Testis (tissue), 3 donors: ENCODE results near the gene TLK1. TPM values are rescaled to one million over a fixed set of nuclear protein-coding genes. Genes with fewer than 3 reads are reported as not detected.

ENCODE experiments used
- DNase-seq: peaks from one replicate; pipeline ENCODE4 v3.0.0-alpha.2; 2019
- H3K27ac ChIP-seq, 2 donors: fragments of 200-600 bp; sonication (generic); one replicate each; pipeline ENCODE4 v1.5.1; 2019
- H3K27me3 ChIP-seq: fragments of 200-600 bp; sonication (generic); one replicate; pipeline ENCODE4 v1.5.1; 2019
- H3K36me3 ChIP-seq: fragments of 200-600 bp; sonication (generic); one replicate; pipeline ENCODE4 v1.5.1; 2017; ENCODE audit warnings: low read depth; ENCODE audit errors: missing control alignments
- H3K4me1 ChIP-seq: fragments of 200-600 bp; sonication (generic); one replicate; pipeline ENCODE4 v1.5.1; 2019
- H3K4me3 ChIP-seq, 2 donors: fragments of 200-600 bp; sonication (generic); one replicate each; pipeline ENCODE4 v1.5.1; 2017 to 2019
- H3K9me3 ChIP-seq: fragments of 200-600 bp; sonication (generic); one replicate; pipeline ENCODE4 v1.5.1; 2017
- CTCF ChIP-seq, 3 experiments: fragments of 450-650 bp in 2 of 3; fragments of 200-600 bp in 1 of 3; sonication (generic) in 1 of 3; IDR thresholded peaks; one replicate each; pipeline ENCODE4 v1.5.1; 2016 to 2019; ENCODE audit warnings: antibody characterized with exemption in 3 of 3, mild to moderate bottlenecking in 2 of 3, moderate library complexity in 1 of 3
- POLR2A ChIP-seq: fragments of 450-650 bp; IDR thresholded peaks from one replicate; pipeline ENCODE4 v1.6.1; 2017; ENCODE audit warnings: antibody characterized with exemption, mild to moderate bottlenecking, moderate library complexity
- WGBS, 2 donors: methylation state at CpG; one replicate each; pipeline ENCODE4 v1.1.5; 2018; 5-methylcytosine and 5-hydroxymethylcytosine counted together
- intact Hi-C: fragments of 100-400 bp; cut with DNase I; formaldehyde crosslinking; loops from one replicate; pipeline ENCODE4 v1.15.1; 2023; ENCODE audit warnings: low total_unique reads
- polyA plus RNA-seq: library from polyadenylated mRNA; stranded (reverse); fragments of 350-450 nt; fragmentation: Illumina TruSeq; extraction: RNeasy Lipid Tissue Mini Kit (QIAGEN cat#74804); gene quantifications from one replicate; pipeline ENCODE4 v1.2.3, GENCODE V29; 2014; ENCODE audit warnings: low read depth, low replicate concordance; ENCODE audit not compliant: insufficient read depth
- total RNA-seq, 2 donors: library from RNA; depleted of rRNA; stranded (reverse); fragments of >200 nt; gene quantifications; one replicate each; pipeline ENCODE4 v1.2.3, GENCODE V29; 2016

The TLK1 gene
- total and polyA plus RNA-seq, 3 donors from 2014 or later: 36.8 to 112 (median 110) TPM

- no peak overlapping the region for H3K4me3 ChIP-seq
- WGBS, 2 donors: 53 to 58% methylated on average over 16 to 20 of the region's 20 CpGs
- H3K9me3 ChIP-seq: no peaks in the 10 kb centered on the region
- TF ChIP-seq POLR2A (no peak), CTCF (IDR thresholded peaks at IDR 0.05) (no peak)
- no peak overlapping the region for H3K27ac ChIP-seq
- H3K27me3 ChIP-seq: no peaks in the 10 kb centered on the region
- H3K4me1 ChIP-seq: peaks cover 10% of the 10 kb centered on the region
- H3K36me3 ChIP-seq: no peaks in the 10 kb centered on the region
- no peak for DNase-seq
- intact Hi-C loops: loop anchor here (5.0 to 10.0 kb wide), 2 partner anchors 182 to 440 kb away; no protein-coding TSS in a partner anchor
These were observed 188.1 kb downstream of the TLK1 start for GRCh38 chr2:170972296-170973224.

- WGBS, 2 donors: 90 to 92% methylated on average over 3 of the region's 3 CpGs
- TF ChIP-seq CTCF (IDR thresholded peaks at IDR 0.05) (no peak), POLR2A (no peak)
These were observed 189.6 kb downstream of the TLK1 start for GRCh38 chr2:170971071-170971470.

GRCh38 chr2:170969872-170970496 lies 190.7 kb downstream of the TLK1 start:
- Histone ChIP-seq H3K4me1 (peaks cover 10% of the 10 kb centered on the region), H3K27ac (no peak overlapping the region), H3K27me3 (no peaks in the 10 kb centered on the region), H3K9me3 (no peaks in the 10 kb centered on the region), H3K4me3 (no peak overlapping the region), H3K36me3 (no peaks in the 10 kb centered on the region)
- no peak for DNase-seq
- intact Hi-C loops: loop anchor here (5.0 to 10.0 kb wide), 2 partner anchors 185 to 442 kb away; no protein-coding TSS in a partner anchor
- no peak for TF ChIP-seq POLR2A
- 54 to 57% methylated on average over 10 of the region's 10 CpGs for WGBS, 2 donors

More at GRCh38 chr2:170971071-170971470, 189.6 kb downstream of the TLK1 start:
- no peak overlapping the region for H3K4me3 ChIP-seq
- H3K27me3 ChIP-seq: no peaks in the 10 kb centered on the region
- no peaks in the 10 kb centered on the region for H3K36me3 ChIP-seq
- no peaks in the 10 kb centered on the region for H3K9me3 ChIP-seq
- H3K4me1 ChIP-seq: peaks cover 10% of the 10 kb centered on the region
- no peak overlapping the region for H3K27ac ChIP-seq
- intact Hi-C loops: loop anchor here (5.0 to 10.0 kb wide), 2 partner anchors 184 to 441 kb away; no protein-coding TSS in a partner anchor
- no peak for DNase-seq

GRCh38 chr2:170969030-170969429 lies 191.7 kb downstream of the TLK1 start:
- no peaks in the 10 kb centered on the region for H3K36me3 ChIP-seq
- TF ChIP-seq POLR2A (no peak), CTCF (IDR thresholded peaks at IDR 0.05) (no peak)
- no peak overlapping the region for H3K27ac ChIP-seq
- H3K27me3 ChIP-seq: no peaks in the 10 kb centered on the region
- 70 to 75% methylated on average over 2 of the region's 2 CpGs for WGBS, 2 donors
- intact Hi-C loops: no loop called here
- no peak overlapping the region for H3K4me3 ChIP-seq
- H3K9me3 ChIP-seq: no peaks in the 10 kb centered on the region
- peaks cover 6% of the 10 kb centered on the region for H3K4me1 ChIP-seq
- DNase-seq: no peak
